CD8-positive, alpha-beta memory T cell (primary cell): ENCODE data around the gene TSPAN9. TPM values are rescaled to one million over a fixed set of nuclear protein-coding genes. Genes with fewer than 3 reads are reported as not detected.

ENCODE experiments used
- CTCF ChIA-PET: fragments of 350-600 bp; sonication (Branson Sonifier 250); formaldehyde crosslinking; loops from one replicate; lab custom pipeline; 2021; ENCODE audit warnings: antibody characterized with exemption; lab: Charles Lee
- POLR2A ChIA-PET: fragments of 350-600 bp; sonication (Branson Sonifier 250); formaldehyde crosslinking; loops from one replicate; lab custom pipeline; 2021; ENCODE audit warnings: antibody characterized with exemption; lab: Charles Lee
- DNase-seq, 5 donors: peaks; one replicate each; pipeline versions ENCODE4 v3.0.0 to v3.0.0-alpha.2; 2020 to 2022; ENCODE audit warnings: mixed read lengths in 1 of 5
- H3K27ac ChIP-seq: one replicate; pipeline ENCODE4 v1.7.0; 2013; ENCODE audit warnings: low read depth, mild to moderate bottlenecking, low read length, moderate library complexity
- H3K27me3 ChIP-seq: 2 replicates; pipeline ENCODE4 v1.7.0; 2013; ENCODE audit warnings: low read length, mild to moderate bottlenecking; ENCODE audit not compliant: insufficient read depth, poor library complexity, severe bottlenecking
- H3K36me3 ChIP-seq: 2 replicates; pipeline ENCODE4 v1.7.0; 2013; ENCODE audit warnings: mild to moderate bottlenecking, low read length, moderate library complexity; ENCODE audit not compliant: insufficient read depth
- H3K4me1 ChIP-seq: 2 replicates; pipeline ENCODE4 v1.7.0; 2013; ENCODE audit warnings: mild to moderate bottlenecking, low read length, moderate library complexity; ENCODE audit not compliant: insufficient read depth
- H3K4me3 ChIP-seq: 2 replicates; pipeline ENCODE4 v1.7.0; 2013; ENCODE audit warnings: mild to moderate bottlenecking, low read length
- H3K9me3 ChIP-seq: 2 replicates; pipeline ENCODE4 v1.7.0; 2013; ENCODE audit warnings: mild to moderate bottlenecking, low read length
- H3K27ac Mint-ChIP-seq, 8 donors: one replicate each; pipeline ENCODE4 v1.8.0; 2020 to 2021; ENCODE audit warnings: mixed read lengths in 8 of 8, mild to moderate bottlenecking in 6 of 8, inconsistent platforms in 3 of 8, moderate library complexity in 3 of 8
- H3K27me3 Mint-ChIP-seq, 2 donors: one replicate each; pipeline ENCODE4 v1.8.0; 2020 to 2021; ENCODE audit warnings: mixed read lengths in 2 of 2, mild to moderate bottlenecking in 1 of 2, moderate library complexity in 1 of 2
- H3K36me3 Mint-ChIP-seq, 3 donors: one replicate each; pipeline ENCODE4 v1.8.0; 2020 to 2021; ENCODE audit warnings: mixed read lengths in 3 of 3, inconsistent platforms in 1 of 3, mild to moderate bottlenecking in 1 of 3
- H3K4me1 Mint-ChIP-seq, 3 donors: one replicate each; pipeline ENCODE4 v1.8.0; 2020 to 2021; ENCODE audit warnings: mixed read lengths in 3 of 3, inconsistent platforms in 1 of 3, mild to moderate bottlenecking in 1 of 3
- H3K4me3 Mint-ChIP-seq, 7 donors: one replicate each; pipeline ENCODE4 v1.8.0; 2020 to 2021; ENCODE audit warnings: mixed read lengths in 7 of 7, mild to moderate bottlenecking in 6 of 7, moderate library complexity in 4 of 7, inconsistent platforms in 2 of 7
- H3K9me3 Mint-ChIP-seq, 5 donors: one replicate each; pipeline ENCODE4 v1.8.0; 2020 to 2022; ENCODE audit warnings: mixed read lengths in 5 of 5, mild to moderate bottlenecking in 3 of 5, moderate library complexity in 2 of 5, inconsistent platforms in 1 of 5
- polyA plus RNA-seq: library from polyadenylated mRNA; unstranded; fragments of 300-500 nt; fragmentation: Illumina TruSeq; gene quantifications from one replicate; pipeline ENCODE4 v1.2.3, GENCODE V29; 2021
- total RNA-seq, 2 experiments: library from RNA; stranded (reverse); gene quantifications; one replicate each; pipeline ENCODE4 v1.2.3, GENCODE V29; 2021

TSPAN9 gene
- total and polyA plus RNA-seq, 3 experiments from 2014 or later = 0.33 to 0.79 TPM; not detected in 1

DNA sequence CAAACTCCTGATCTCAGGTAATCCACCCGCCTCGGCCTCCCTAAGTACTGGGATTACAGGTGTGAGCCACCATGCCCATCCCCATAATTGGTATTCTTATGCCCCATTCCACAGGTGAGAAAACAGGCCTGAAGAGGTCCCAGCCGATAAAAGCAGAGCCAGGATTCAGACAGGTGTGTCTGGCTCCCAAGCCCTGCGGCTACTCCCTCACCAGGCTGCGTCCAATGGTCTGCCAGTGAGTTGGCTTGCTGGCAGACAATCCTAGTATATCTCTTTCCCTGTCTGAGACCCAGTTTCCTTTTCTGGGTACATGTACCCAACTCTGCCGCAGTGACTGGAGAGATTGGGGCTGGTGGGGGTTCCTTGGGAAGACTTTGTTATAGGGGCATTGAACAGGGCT is 1.9 kb upstream of the TSPAN9 start:
- Histone ChIP-seq H3K9me3 (no peaks in the 10 kb centered on the region), H3K4me1 (peaks cover 5% of the 10 kb centered on the region), H3K4me3 (no peak overlapping the region), H3K36me3 (no peaks in the 10 kb centered on the region), H3K27ac (no peak overlapping the region), H3K27me3 (peaks cover 5% of the 10 kb centered on the region)
- Mint-ChIP-seq H3K9me3 (no peaks in the 10 kb centered on the region), H3K36me3 (peaks cover 0 to 2% (median 0%) of the 10 kb centered on the region in 3 donors), H3K4me1 (peaks cover 10 to 28% (median 13%) of the 10 kb centered on the region in 3 donors), H3K4me3 (peak overlapping the region; percentile 1 to 80 (median 58)), H3K27me3 (peaks cover 8 to 9% of the 10 kb centered on the region in 2 donors), H3K27ac (peak overlapping the region in 1 of 8 donors; percentile 3)
- ChIA-PET POLR2A (no interaction called here), CTCF (interaction anchor here (6.6 kb wide), 1 partner anchor 200 kb away, joined by 52 read pairs; no protein-coding TSS in a partner anchor)
- DNase-seq = no peak

DNA sequence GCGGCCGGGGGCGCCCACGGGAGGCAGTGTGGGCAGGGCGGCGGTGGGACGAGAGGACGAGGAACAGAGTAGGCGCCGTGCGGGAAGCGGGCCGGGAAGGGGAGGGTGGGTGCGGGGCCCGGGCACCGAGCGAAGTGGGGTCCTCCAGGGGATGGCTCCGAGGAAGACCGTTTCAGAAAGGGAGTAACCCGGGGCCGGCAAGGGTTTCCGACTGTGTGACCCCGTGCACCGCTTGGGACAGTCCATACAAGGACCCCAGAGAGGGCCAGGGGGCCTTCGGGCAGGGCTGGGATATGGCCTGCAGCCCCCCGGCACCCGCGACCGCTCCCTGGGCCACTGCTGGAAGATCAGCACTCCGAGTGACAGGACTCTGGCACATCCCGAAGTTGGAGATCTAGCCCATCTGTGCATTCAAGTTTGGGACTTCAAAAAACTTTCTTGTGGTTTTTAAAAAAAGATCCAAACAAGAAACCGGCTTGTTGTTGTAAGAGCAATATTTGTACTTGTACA is 448 bp downstream of the TSPAN9 start:
- Histone ChIP-seq H3K27me3 (peaks cover 5% of the 10 kb centered on the region), H3K36me3 (no peaks in the 10 kb centered on the region), H3K27ac (no peak overlapping the region), H3K4me3 (peak overlapping the region; percentile 39), H3K9me3 (no peaks in the 10 kb centered on the region), H3K4me1 (peaks cover 5% of the 10 kb centered on the region)
- H3K4me1 Mint-ChIP-seq = peaks cover 10 to 28% (median 13%) of the 10 kb centered on the region in 3 donors
- ChIA-PET CTCF (interaction anchor here (0.9 to 1.2 kb wide), 2 partner anchors 198 to 223 kb away, joined by 5 to 7 read pairs; no protein-coding TSS in a partner anchor), POLR2A (no interaction called here)
- H3K36me3 Mint-ChIP-seq = peaks cover 0 to 2% (median 0%) of the 10 kb centered on the region in 3 donors
- H3K9me3 Mint-ChIP-seq = no peaks in the 10 kb centered on the region
- peak overlapping the region; percentile 78 to 90 (median 83) for H3K4me3 Mint-ChIP-seq
- peak in 1 of 5 donors; percentile 5 for DNase-seq
- H3K27me3 Mint-ChIP-seq = peaks cover 8 to 9% of the 10 kb centered on the region in 2 donors
- H3K27ac Mint-ChIP-seq = peak overlapping the region in 3 of 8 donors; percentile 66 to 84 (median 77)

DNA sequence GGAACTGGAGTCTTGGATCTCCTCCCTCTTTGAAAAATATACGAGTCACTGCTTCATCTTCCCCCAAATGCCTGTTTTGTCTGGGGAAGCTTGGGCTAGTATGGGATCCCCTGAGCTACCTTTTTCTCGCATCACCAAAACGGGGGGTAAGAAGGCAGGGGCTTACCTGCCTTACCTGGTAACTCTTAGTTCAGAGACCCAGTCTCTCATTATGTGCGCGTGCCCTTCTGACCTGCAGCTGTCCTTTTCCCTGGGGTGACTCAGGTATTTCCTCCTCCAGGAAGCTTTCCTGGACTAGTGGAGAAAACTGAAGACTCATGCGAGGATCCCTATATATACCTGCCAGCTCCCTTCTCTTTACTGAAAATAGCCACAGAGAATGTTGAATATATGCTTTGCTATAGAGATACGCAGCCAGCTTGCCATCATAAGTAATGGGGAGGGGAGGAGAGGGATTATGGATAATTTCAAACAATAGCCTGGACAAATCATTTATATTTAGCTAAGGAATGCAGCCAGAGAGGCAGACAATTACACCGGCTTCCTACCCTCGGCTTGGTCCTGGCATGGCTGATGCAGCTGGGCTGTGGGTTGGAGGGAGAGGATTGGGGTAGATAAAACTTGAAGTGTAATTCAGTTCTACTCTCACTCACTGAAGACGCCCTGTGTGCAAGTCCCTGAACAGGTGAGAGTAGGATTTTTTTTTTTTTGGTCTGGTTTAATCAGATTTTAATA is 1.1 kb downstream of the TSPAN9 start:
- H3K36me3 ChIP-seq = no peaks in the 10 kb centered on the region
- peak in 1 of 5 donors; percentile 24 for DNase-seq
- POLR2A ChIA-PET = no interaction called here
- H3K36me3 Mint-ChIP-seq = peaks cover 0 to 2% (median 0%) of the 10 kb centered on the region in 3 donors
- no peaks in the 10 kb centered on the region for H3K9me3 ChIP-seq
- H3K27me3 ChIP-seq = peaks cover 5% of the 10 kb centered on the region
- H3K9me3 Mint-ChIP-seq = no peaks in the 10 kb centered on the region
- H3K27ac Mint-ChIP-seq = peak overlapping the region in 4 of 8 donors; percentile 32 to 84 (median 72)
- H3K4me1 ChIP-seq = peaks cover 5% of the 10 kb centered on the region
- H3K27me3 Mint-ChIP-seq = peaks cover 7% of the 10 kb centered on the region in 2 donors
- H3K4me3 ChIP-seq = no peak overlapping the region
- CTCF ChIA-PET = interaction anchor here (0.9 to 1.2 kb wide), 2 partner anchors 197 to 222 kb away, joined by 5 to 7 read pairs; no protein-coding TSS in a partner anchor
- H3K4me1 Mint-ChIP-seq = peaks cover 10 to 26% (median 12%) of the 10 kb centered on the region in 3 donors
- peak overlapping the region; percentile 78 to 90 (median 83) for H3K4me3 Mint-ChIP-seq
- H3K27ac ChIP-seq = no peak overlapping the region

DNA sequence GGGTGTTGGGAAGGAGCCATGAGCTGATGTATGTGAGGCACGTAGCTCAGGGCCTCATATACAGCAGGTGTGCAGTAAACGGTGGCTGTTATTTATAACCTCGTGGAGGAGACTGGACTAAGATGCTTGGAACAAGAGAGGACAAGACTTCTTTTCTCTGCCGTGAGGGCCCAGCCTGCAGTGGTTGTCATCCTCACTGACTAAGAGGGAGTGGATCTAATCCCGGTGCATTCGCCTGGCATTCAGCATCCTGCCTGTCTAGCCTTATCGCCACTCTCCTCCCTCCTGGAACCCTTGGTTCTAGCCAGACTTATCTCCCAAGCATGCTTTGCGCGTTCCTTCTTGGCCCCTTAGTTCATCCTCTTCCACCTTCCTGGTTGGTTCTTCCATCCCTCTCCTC is 3.9 kb downstream of the TSPAN9 start:
- CTCF ChIA-PET = interaction anchor here (0.8 kb wide), 1 partner anchor 27 kb away, joined by 3 read pairs; no protein-coding TSS in a partner anchor

DNA sequence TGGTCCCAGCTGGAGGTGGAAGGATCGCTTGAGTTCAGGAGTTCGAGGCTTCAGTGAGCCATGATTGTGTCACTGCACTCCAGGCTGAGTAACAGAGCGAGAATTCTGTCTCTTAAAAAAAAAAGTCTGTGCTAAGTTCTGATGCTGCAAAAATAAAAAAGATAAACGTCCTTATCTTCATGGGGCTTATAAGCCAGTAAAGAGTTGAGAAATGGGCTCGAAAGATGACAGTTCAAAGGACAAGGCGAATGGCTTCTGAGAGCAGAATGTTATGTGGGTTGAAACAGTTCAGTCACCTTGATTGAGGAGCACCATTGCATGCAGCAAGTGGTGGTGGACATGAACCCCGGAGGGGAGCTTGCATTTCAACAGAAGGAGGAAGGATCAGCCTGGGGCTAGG is 4.7 kb downstream of the TSPAN9 start:
- Mint-ChIP-seq H3K9me3 (peaks cover 0 to 2% (median 0%) of the 10 kb centered on the region in 5 donors), H3K4me3 (no peak overlapping the region), H3K36me3 (peaks cover 0 to 2% (median 0%) of the 10 kb centered on the region in 3 donors), H3K27me3 (peaks cover 0 to 2% of the 10 kb centered on the region in 2 donors), H3K4me1 (peaks cover 7 to 10% (median 9%) of the 10 kb centered on the region in 3 donors), H3K27ac (no peak overlapping the region)
- ChIA-PET POLR2A (no interaction called here), CTCF (no interaction called here)
- no peaks in the 10 kb centered on the region for H3K4me1 ChIP-seq
- no peaks in the 10 kb centered on the region for H3K36me3 ChIP-seq
- H3K27ac ChIP-seq = no peak overlapping the region
- H3K27me3 ChIP-seq = no peaks in the 10 kb centered on the region
- DNase-seq = no peak
- no peak overlapping the region for H3K4me3 ChIP-seq
- H3K9me3 ChIP-seq = no peaks in the 10 kb centered on the region

More for the DNA sequence above, 3.9 kb downstream of the TSPAN9 start:
- Mint-ChIP-seq H3K9me3 (peaks cover 0 to 2% (median 0%) of the 10 kb centered on the region in 5 donors), H3K36me3 (peaks cover 0 to 2% (median 0%) of the 10 kb centered on the region in 3 donors), H3K4me1 (peaks cover 7 to 15% (median 9%) of the 10 kb centered on the region in 3 donors), H3K27ac (no peak overlapping the region), H3K4me3 (no peak overlapping the region), H3K27me3 (peaks cover 0 to 2% of the 10 kb centered on the region in 2 donors)
- no peaks in the 10 kb centered on the region for H3K36me3 ChIP-seq
- no peaks in the 10 kb centered on the region for H3K27me3 ChIP-seq
- no peak overlapping the region for H3K4me3 ChIP-seq
- no peak for DNase-seq
- no peaks in the 10 kb centered on the region for H3K9me3 ChIP-seq
- POLR2A ChIA-PET = no interaction called here
- no peak overlapping the region for H3K27ac ChIP-seq
- peaks cover 5% of the 10 kb centered on the region for H3K4me1 ChIP-seq

DNA sequence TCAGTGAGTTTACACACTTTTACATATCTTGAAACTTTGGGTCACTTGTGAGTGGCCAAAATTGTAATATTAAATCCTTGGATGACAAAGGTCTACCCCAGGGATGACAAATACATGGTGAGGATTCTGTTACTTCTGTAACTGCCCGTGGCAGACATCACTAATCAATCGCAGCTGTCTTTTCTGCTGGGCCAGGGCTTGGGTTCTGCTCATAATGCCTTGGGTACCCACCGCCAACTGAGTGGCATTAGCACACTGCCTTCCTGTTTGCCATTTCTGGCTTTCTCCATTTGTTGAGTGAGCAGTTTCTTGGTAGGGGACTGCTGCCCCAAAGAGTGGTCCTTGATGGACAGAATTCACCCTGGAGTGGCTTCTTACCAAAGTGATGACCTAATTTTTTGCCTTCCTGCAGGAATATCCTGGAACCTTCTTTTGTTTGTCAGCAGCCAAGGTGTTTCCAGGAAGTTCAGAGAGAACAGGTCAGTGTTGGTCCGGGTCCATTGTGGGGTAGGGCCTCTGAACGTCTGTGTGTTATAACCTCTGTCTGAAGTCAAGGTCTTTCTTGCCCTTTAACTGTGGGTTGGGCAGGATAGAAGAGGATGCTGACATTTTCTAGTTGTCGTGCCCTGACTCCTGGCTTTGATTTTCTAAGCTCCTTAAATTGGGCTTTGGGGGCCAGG is 6.2 kb downstream of the TSPAN9 start:
- Mint-ChIP-seq H3K27ac (no peak overlapping the region), H3K27me3 (peaks cover 0 to 2% of the 10 kb centered on the region in 2 donors), H3K4me3 (no peak overlapping the region), H3K4me1 (peaks cover 0 to 4% (median 2%) of the 10 kb centered on the region in 3 donors), H3K9me3 (peaks cover 0 to 2% (median 0%) of the 10 kb centered on the region in 5 donors), H3K36me3 (no peaks in the 10 kb centered on the region)
- Histone ChIP-seq H3K4me1 (no peaks in the 10 kb centered on the region), H3K4me3 (no peak overlapping the region), H3K36me3 (no peaks in the 10 kb centered on the region), H3K27ac (no peak overlapping the region), H3K9me3 (no peaks in the 10 kb centered on the region), H3K27me3 (no peaks in the 10 kb centered on the region)
- ChIA-PET POLR2A (no interaction called here), CTCF (no interaction called here)
- DNase-seq = no peak

- CTCF ChIA-PET = no interaction called here
These were observed 6.8 kb downstream of the TSPAN9 start for GRCh38 chr12:3083921-3084347.

More at GRCh38 chr12:3083921-3084347, 6.8 kb downstream of the TSPAN9 start:
- Histone ChIP-seq H3K9me3 (no peaks in the 10 kb centered on the region), H3K4me1 (no peaks in the 10 kb centered on the region), H3K27ac (no peak overlapping the region), H3K4me3 (no peak overlapping the region), H3K27me3 (no peaks in the 10 kb centered on the region), H3K36me3 (no peaks in the 10 kb centered on the region)
- no peak for DNase-seq
- POLR2A ChIA-PET = no interaction called here
- Mint-ChIP-seq H3K27me3 (peaks cover 0 to 2% of the 10 kb centered on the region in 2 donors), H3K27ac (no peak overlapping the region), H3K4me3 (no peak overlapping the region), H3K36me3 (no peaks in the 10 kb centered on the region), H3K4me1 (peaks cover 0 to 2% (median 1%) of the 10 kb centered on the region in 3 donors), H3K9me3 (peaks cover 0 to 2% (median 0%) of the 10 kb centered on the region in 5 donors)
